ENCODE data around the gene SSC5D. TPM values are rescaled to one million over a fixed set of nuclear protein-coding genes. Genes with fewer than 3 reads are reported as not detected.
"Not testable (repeated sequence)": the region's sequence is repeated elsewhere in the genome, so short reads cannot be mapped to it uniquely, and the experiment has no call there.

The SSC5D gene
- total RNA-seq, 2 experiments from 2014 or later = 0.42 to 1.3 TPM

GRCh38 chr19:55529636-55530234 is 41.5 kb downstream of the SSC5D start:
- TF ChIP-seq CTCF (IDR thresholded peaks at IDR 0.05) = no peak
- DNase-seq (peak in 1 of 14 experiments; percentile 12), ATAC-seq (ENCODE audit: poor library complexity) (no peak)
- CTCF ChIA-PET = no interaction called here
- Histone ChIP-seq H3K27ac (ENCODE audit: low read depth in 1 of 2, low read length in 2 of 2) (no peak overlapping the region), H3K36me3 (ENCODE audit: insufficient read depth, low read length) (no peaks in the 10 kb centered on the region), H3K27me3 (ENCODE audit: control insufficient read depth in 1 of 2, insufficient read depth in 2 of 2, low read length in 2 of 2) (no peaks in the 10 kb centered on the region), H3K4me3 (ENCODE audit: low read length) (no peak overlapping the region), H3K4me1 (ENCODE audit: insufficient read depth, low read length) (no peaks in the 10 kb centered on the region), H3K9me3 (ENCODE audit: control insufficient read depth in 1 of 2, insufficient read depth in 1 of 2, low read length in 2 of 2) (no peaks in the 10 kb centered on the region)
- no peak overlapping the region for H3K27ac Mint-ChIP-seq
- no peak overlapping the region for H3K4me3 Mint-ChIP-seq
- POLR2A ChIA-PET = no interaction called here
- H3K9me3 Mint-ChIP-seq = no peaks in the 10 kb centered on the region
- H3K36me3 Mint-ChIP-seq (ENCODE audit: low read depth) = no peaks in the 10 kb centered on the region
- no peaks in the 10 kb centered on the region for H3K4me1 Mint-ChIP-seq (ENCODE audit: low read depth)
- intact Hi-C loops (cut with DNase I, micrococcal nuclease) = no loop called here
- H3K27me3 Mint-ChIP-seq = no peaks in the 10 kb centered on the region

GRCh38 chr19:55530996-55531395 is 42.8 kb downstream of the SSC5D start:
- CTCF ChIA-PET = no interaction called here
- Histone ChIP-seq H3K9me3 (ENCODE audit: control insufficient read depth in 1 of 2, insufficient read depth in 1 of 2, low read length in 2 of 2) (no peaks in the 10 kb centered on the region), H3K36me3 (ENCODE audit: insufficient read depth, low read length) (no peaks in the 10 kb centered on the region), H3K27me3 (ENCODE audit: control insufficient read depth in 1 of 2, insufficient read depth in 2 of 2, low read length in 2 of 2) (no peaks in the 10 kb centered on the region), H3K27ac (ENCODE audit: low read depth in 1 of 2, low read length in 2 of 2) (no peak overlapping the region), H3K4me1 (ENCODE audit: insufficient read depth, low read length) (no peaks in the 10 kb centered on the region), H3K4me3 (ENCODE audit: low read length) (no peak overlapping the region)
- no peak overlapping the region for H3K27ac Mint-ChIP-seq
- H3K27me3 Mint-ChIP-seq = no peaks in the 10 kb centered on the region
- ATAC-seq (ENCODE audit: poor library complexity) (no peak), DNase-seq (peak in 1 of 14 experiments; percentile 10)
- H3K9me3 Mint-ChIP-seq = no peaks in the 10 kb centered on the region
- H3K36me3 Mint-ChIP-seq (ENCODE audit: low read depth) = no peaks in the 10 kb centered on the region
- no peak for TF ChIP-seq CTCF (IDR thresholded peaks at IDR 0.05)
- POLR2A ChIA-PET = no interaction called here
- H3K4me3 Mint-ChIP-seq = no peak overlapping the region
- H3K4me1 Mint-ChIP-seq (ENCODE audit: low read depth) = no peaks in the 10 kb centered on the region
- intact Hi-C loops (cut with DNase I, micrococcal nuclease) = no loop called here

GRCh38 chr19:55534280-55534679 is 46.0 kb downstream of the SSC5D start:
- H3K27ac Mint-ChIP-seq; H3K27ac ChIP-seq (ENCODE audit: low read depth in 1 of 2, low read length in 2 of 2); H3K9me3 ChIP-seq (ENCODE audit: control insufficient read depth in 1 of 2, insufficient read depth in 1 of 2, low read length in 2 of 2); DNase-seq; H3K27me3 ChIP-seq (ENCODE audit: control insufficient read depth in 1 of 2, insufficient read depth in 2 of 2, low read length in 2 of 2); ATAC-seq (ENCODE audit: poor library complexity); H3K36me3 ChIP-seq (ENCODE audit: insufficient read depth, low read length); H3K4me3 Mint-ChIP-seq; H3K4me1 Mint-ChIP-seq (ENCODE audit: low read depth); H3K27me3 Mint-ChIP-seq; H3K4me3 ChIP-seq (ENCODE audit: low read length); POLR2A ChIA-PET; H3K36me3 Mint-ChIP-seq (ENCODE audit: low read depth); CTCF ChIA-PET; H3K4me1 ChIP-seq (ENCODE audit: insufficient read depth, low read length); intact Hi-C loops (cut with DNase I, micrococcal nuclease); H3K9me3 Mint-ChIP-seq: not testable (repeated sequence)

All from CD4-positive, alpha-beta T cell (primary cell).